Neural progenitor cell (in vitro differentiated cells): ENCODE measurements around the gene MR1. TPM values are rescaled to one million over a fixed set of nuclear protein-coding genes. Genes with fewer than 3 reads are reported as not detected.
A peak's percentile ranks its signal among the peaks of the same experiment; 100 is the strongest.

ENCODE experiments used
- DNase-seq: peaks from one replicate; pipeline ENCODE4 v3.0.0-alpha.2; 2016; ENCODE audit warnings: low spot score
- H2AFZ ChIP-seq: fragments of 200-600 bp; sonication (generic); replicated peaks from 2 replicates; pipeline ENCODE4 v1.6.1; 2016; ENCODE audit warnings: antibody characterized with exemption
- H3F3A ChIP-seq: fragments of 200-600 bp; sonication (generic); 2 replicates; pipeline ENCODE4 v1.6.1; 2016; ENCODE audit warnings: antibody characterized with exemption, low read depth
- H3K27ac ChIP-seq: fragments of 200-600 bp; sonication (generic); 2 replicates; pipeline ENCODE4 v1.5.1; 2016; ENCODE audit warnings: mild to moderate bottlenecking
- H3K27me3 ChIP-seq: fragments of 200-600 bp; sonication (generic); 2 replicates; pipeline ENCODE4 v1.6.1; 2016; ENCODE audit warnings: mild to moderate bottlenecking, moderate library complexity
- H3K36me3 ChIP-seq: fragments of 200-600 bp; sonication (generic); 2 replicates; pipeline ENCODE4 v1.5.1; 2016
- H3K4me1 ChIP-seq: fragments of 200-600 bp; sonication (generic); 2 replicates; pipeline ENCODE4 v1.6.1; 2016; ENCODE audit warnings: mixed run types
- H3K4me2 ChIP-seq: fragments of 200-600 bp; sonication (generic); 2 replicates; pipeline ENCODE4 v1.6.1; 2016
- H3K4me3 ChIP-seq: fragments of 200-600 bp; sonication (generic); 2 replicates; pipeline ENCODE4 v1.5.1; 2016
- H3K79me2 ChIP-seq: fragments of 200-600 bp; sonication (generic); 2 replicates; pipeline ENCODE4 v1.6.1; 2016; ENCODE audit warnings: low read depth
- H3K9ac ChIP-seq: fragments of 200-600 bp; sonication (generic); 2 replicates; pipeline ENCODE4 v1.6.1; 2016
- H3K9me3 ChIP-seq: fragments of 200-600 bp; sonication (generic); 2 replicates; pipeline ENCODE4 v1.5.1; 2016; ENCODE audit warnings: low read depth
- H4K20me1 ChIP-seq: fragments of 200-600 bp; sonication (generic); 2 replicates; pipeline ENCODE4 v1.6.1; 2016; ENCODE audit warnings: low read depth
- H3K27ac Mint-ChIP-seq: 3 replicates; pipeline ENCODE4 v1.8.0; 2021; ENCODE audit warnings: mixed read lengths
- H3K27me3 Mint-ChIP-seq: 2 replicates; pipeline ENCODE4 v1.8.0; 2022; ENCODE audit warnings: low read depth, mild to moderate bottlenecking, inconsistent platforms, moderate library complexity, mixed read lengths; ENCODE audit not compliant: insufficient read depth
- H3K36me3 Mint-ChIP-seq: 3 replicates; pipeline ENCODE4 v1.8.0; 2021; ENCODE audit warnings: mixed read lengths
- H3K4me1 Mint-ChIP-seq: 3 replicates; pipeline ENCODE4 v1.8.0; 2021; ENCODE audit warnings: mixed read lengths
- H3K4me3 Mint-ChIP-seq: 3 replicates; pipeline ENCODE4 v1.8.0; 2021; ENCODE audit warnings: mild to moderate bottlenecking, moderate library complexity, mixed read lengths
- H3K9me3 Mint-ChIP-seq: 3 replicates; pipeline ENCODE4 v1.8.0; 2020; ENCODE audit warnings: mixed read lengths
- EZH2 ChIP-seq: fragments of 200-600 bp; sonication (generic); IDR thresholded peaks from 2 replicates; pipeline ENCODE4 v1.6.1; 2017; ENCODE audit warnings: antibody characterized with exemption, mild to moderate bottlenecking, moderate library complexity
- EZH2phosphoT487 ChIP-seq: fragments of 200-600 bp; sonication (generic); IDR thresholded peaks from 2 replicates; pipeline ENCODE4 v1.6.1; 2017; ENCODE audit warnings: antibody characterized with exemption
- total RNA-seq: library from RNA; depleted of rRNA; stranded (reverse); fragments of >200 nt; gene quantifications from 2 replicates; pipeline ENCODE4 v1.2.3, GENCODE V29; 2015; ENCODE audit warnings: low replicate concordance
- TF ChIP-seq, protein P1 (sequence below): fragments of 200-600 bp; sonication (generic); IDR thresholded peaks from 2 replicates; pipeline ENCODE4 v1.5.1; 2017; ENCODE audit warnings: antibody characterized with exemption, mild to moderate bottlenecking

MR1 gene
- total RNA-seq, 1 donor from 2014 or later = not detected

GRCh38 chr1:181092883-181093458 lies 59.2 kb downstream of the MR1 start:
- peak overlapping the region; percentile 54 for H3K4me3 Mint-ChIP-seq
- H3K4me2 ChIP-seq = no peak overlapping the region
- H3K4me1 ChIP-seq = peaks cover 45% of the 10 kb centered on the region
- H3K9me3 ChIP-seq = no peaks in the 10 kb centered on the region
- H3K27ac ChIP-seq = no peak overlapping the region
- H3K79me2 ChIP-seq = peaks cover 43% of the 10 kb centered on the region
- H2AFZ ChIP-seq = no peak overlapping the region
- H4K20me1 ChIP-seq = peaks cover 52% of the 10 kb centered on the region
- H3K4me1 Mint-ChIP-seq = peaks cover 63% of the 10 kb centered on the region
- H3K27me3 Mint-ChIP-seq = peaks cover 4% of the 10 kb centered on the region
- no peak for TF ChIP-seq EZH2phosphoT487
- TF ChIP-seq, protein P1, sequence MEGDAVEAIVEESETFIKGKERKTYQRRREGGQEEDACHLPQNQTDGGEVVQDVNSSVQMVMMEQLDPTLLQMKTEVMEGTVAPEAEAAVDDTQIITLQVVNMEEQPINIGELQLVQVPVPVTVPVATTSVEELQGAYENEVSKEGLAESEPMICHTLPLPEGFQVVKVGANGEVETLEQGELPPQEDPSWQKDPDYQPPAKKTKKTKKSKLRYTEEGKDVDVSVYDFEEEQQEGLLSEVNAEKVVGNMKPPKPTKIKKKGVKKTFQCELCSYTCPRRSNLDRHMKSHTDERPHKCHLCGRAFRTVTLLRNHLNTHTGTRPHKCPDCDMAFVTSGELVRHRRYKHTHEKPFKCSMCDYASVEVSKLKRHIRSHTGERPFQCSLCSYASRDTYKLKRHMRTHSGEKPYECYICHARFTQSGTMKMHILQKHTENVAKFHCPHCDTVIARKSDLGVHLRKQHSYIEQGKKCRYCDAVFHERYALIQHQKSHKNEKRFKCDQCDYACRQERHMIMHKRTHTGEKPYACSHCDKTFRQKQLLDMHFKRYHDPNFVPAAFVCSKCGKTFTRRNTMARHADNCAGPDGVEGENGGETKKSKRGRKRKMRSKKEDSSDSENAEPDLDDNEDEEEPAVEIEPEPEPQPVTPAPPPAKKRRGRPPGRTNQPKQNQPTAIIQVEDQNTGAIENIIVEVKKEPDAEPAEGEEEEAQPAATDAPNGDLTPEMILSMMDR = no peak
- TF ChIP-seq EZH2 = no peak
- no peaks in the 10 kb centered on the region for H3K9me3 Mint-ChIP-seq
- peaks cover 14% of the 10 kb centered on the region for H3K36me3 Mint-ChIP-seq
- H3K36me3 ChIP-seq = no peaks in the 10 kb centered on the region
- H3K27me3 ChIP-seq = peaks cover 11% of the 10 kb centered on the region
- H3K27ac Mint-ChIP-seq = peak overlapping the region; percentile 36
- H3F3A ChIP-seq = peaks cover 26% of the 10 kb centered on the region
- no peak overlapping the region for H3K4me3 ChIP-seq
- DNase-seq = no peak
- no peak overlapping the region for H3K9ac ChIP-seq

DNA sequence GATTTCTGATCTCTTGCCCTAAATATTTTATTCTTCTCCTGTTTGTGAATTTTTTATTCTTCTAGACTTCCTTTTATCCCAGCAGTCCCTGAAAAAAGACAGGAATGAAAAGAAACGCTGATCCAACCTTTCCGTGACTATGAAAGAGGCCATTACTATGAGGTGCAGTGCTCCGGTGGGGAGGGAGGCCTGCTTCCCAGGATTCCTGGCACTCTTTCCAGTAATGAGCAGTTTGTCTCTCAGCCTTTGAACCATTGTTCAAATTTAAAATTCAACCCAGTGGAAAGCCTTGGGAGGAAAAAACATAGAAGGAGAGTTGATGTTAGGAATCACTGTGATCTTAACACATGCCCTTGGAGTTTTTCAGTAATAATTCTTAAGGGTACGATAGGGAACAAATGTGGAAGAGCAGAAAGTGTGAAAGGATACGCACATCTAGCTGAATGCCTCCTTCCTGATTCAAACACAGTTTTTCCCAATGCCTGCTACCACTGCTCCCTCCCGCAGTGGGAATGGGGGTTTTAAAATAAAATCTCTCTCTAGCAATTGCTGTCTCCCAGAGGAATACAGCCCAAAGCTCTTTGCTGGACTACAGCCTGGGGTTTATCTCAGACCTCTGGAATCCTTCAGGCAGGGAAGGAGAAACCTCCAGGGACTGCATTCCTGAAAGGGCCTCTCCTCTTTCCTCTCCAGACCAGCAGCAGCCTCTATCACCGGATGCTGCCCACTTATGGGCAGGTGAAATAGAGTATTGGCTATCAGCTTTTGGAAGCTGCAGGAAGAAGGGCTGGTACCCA lies 60.8 kb downstream of the MR1 start:
- Mint-ChIP-seq H3K9me3 (no peaks in the 10 kb centered on the region), H3K4me1 (peaks cover 76% of the 10 kb centered on the region), H3K27me3 (peaks cover 6% of the 10 kb centered on the region), H3K4me3 (no peak overlapping the region), H3K27ac (peak overlapping the region; percentile 5), H3K36me3 (peaks cover 14% of the 10 kb centered on the region)
- H3F3A ChIP-seq = peaks cover 26% of the 10 kb centered on the region
- H3K27me3 ChIP-seq = peaks cover 26% of the 10 kb centered on the region
- peaks cover 55% of the 10 kb centered on the region for H3K4me1 ChIP-seq
- DNase-seq = peak; percentile 42
- TF ChIP-seq, protein P1 = no peak
- H3K27ac ChIP-seq = no peak overlapping the region
- peaks cover 44% of the 10 kb centered on the region for H4K20me1 ChIP-seq
- H2AFZ ChIP-seq = no peak overlapping the region
- H3K4me2 ChIP-seq = peak overlapping the region; percentile 25
- H3K79me2 ChIP-seq = peaks cover 36% of the 10 kb centered on the region
- H3K9ac ChIP-seq = no peak overlapping the region
- no peak overlapping the region for H3K4me3 ChIP-seq
- H3K9me3 ChIP-seq = no peaks in the 10 kb centered on the region
- H3K36me3 ChIP-seq = no peaks in the 10 kb centered on the region

- no peak overlapping the region for H3K27ac ChIP-seq
- H3K36me3 ChIP-seq = no peaks in the 10 kb centered on the region
- no peak overlapping the region for H3K9ac ChIP-seq
- Mint-ChIP-seq H3K9me3 (no peaks in the 10 kb centered on the region), H3K27ac (no peak overlapping the region), H3K36me3 (peaks cover 10% of the 10 kb centered on the region), H3K27me3 (peaks cover 6% of the 10 kb centered on the region), H3K4me1 (peaks cover 83% of the 10 kb centered on the region), H3K4me3 (no peak overlapping the region)
- TF ChIP-seq EZH2phosphoT487 (no peak), EZH2 (no peak)
- TF ChIP-seq, protein P1 = no peak
- H3K79me2 ChIP-seq = peaks cover 29% of the 10 kb centered on the region
- H4K20me1 ChIP-seq = peaks cover 37% of the 10 kb centered on the region
- peaks cover 61% of the 10 kb centered on the region for H3K4me1 ChIP-seq
- no peak overlapping the region for H3K4me3 ChIP-seq
- no peak for DNase-seq
- H3K27me3 ChIP-seq = peaks cover 31% of the 10 kb centered on the region
- H3F3A ChIP-seq = peaks cover 26% of the 10 kb centered on the region
- no peak overlapping the region for H2AFZ ChIP-seq
- H3K4me2 ChIP-seq = no peak overlapping the region
- no peaks in the 10 kb centered on the region for H3K9me3 ChIP-seq
Measured at GRCh38 chr1:181095260-181095659, 61.5 kb downstream of the MR1 start.
